Fibroblast of lung (primary cell): Measurements from ENCODE around the gene FUT8.

ENCODE experiments used
- EZH2 ChIP-seq: IDR thresholded peaks from 2 replicates; pipeline ENCODE4 v1.5.1; 2012; ENCODE audit warnings: low read length, control low read depth, mild to moderate bottlenecking; ENCODE audit errors: missing control alignments
- TF ChIP-seq, protein P1 (sequence below), 2 donors: IDR thresholded peaks in 1 of 2; conservative IDR thresholded peaks in 1 of 2; 1 replicate in 1 of 2; 2 replicates in 1 of 2; pipeline ENCODE4 v1.5.1; 2011 to 2012; ENCODE audit warnings: low read length in 2 of 2, control low read depth in 1 of 2, inconsistent platforms in 1 of 2, low read depth in 1 of 2, mild to moderate bottlenecking in 1 of 2

DNA sequence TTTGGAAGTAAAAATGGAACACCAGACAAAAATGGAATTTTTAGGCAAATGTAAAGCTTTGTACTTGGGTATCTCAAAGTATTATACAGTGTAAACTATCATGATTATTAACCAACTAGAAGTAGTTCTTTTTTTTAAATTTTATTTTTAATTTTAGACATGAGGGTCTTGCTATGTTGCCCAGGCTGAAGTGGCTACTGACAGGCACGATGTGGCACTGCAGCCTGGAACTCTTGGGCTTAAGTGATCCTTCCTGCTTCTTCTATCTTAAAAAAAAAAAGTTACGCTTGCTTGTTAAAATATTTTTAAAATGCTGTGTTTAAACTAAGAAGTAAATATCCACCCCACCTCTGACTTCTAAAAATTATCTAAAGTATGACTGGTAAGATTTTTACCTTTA lies 1.9 kb upstream of the FUT8 start:
- no peak for TF ChIP-seq EZH2
- TF ChIP-seq, protein P1, sequence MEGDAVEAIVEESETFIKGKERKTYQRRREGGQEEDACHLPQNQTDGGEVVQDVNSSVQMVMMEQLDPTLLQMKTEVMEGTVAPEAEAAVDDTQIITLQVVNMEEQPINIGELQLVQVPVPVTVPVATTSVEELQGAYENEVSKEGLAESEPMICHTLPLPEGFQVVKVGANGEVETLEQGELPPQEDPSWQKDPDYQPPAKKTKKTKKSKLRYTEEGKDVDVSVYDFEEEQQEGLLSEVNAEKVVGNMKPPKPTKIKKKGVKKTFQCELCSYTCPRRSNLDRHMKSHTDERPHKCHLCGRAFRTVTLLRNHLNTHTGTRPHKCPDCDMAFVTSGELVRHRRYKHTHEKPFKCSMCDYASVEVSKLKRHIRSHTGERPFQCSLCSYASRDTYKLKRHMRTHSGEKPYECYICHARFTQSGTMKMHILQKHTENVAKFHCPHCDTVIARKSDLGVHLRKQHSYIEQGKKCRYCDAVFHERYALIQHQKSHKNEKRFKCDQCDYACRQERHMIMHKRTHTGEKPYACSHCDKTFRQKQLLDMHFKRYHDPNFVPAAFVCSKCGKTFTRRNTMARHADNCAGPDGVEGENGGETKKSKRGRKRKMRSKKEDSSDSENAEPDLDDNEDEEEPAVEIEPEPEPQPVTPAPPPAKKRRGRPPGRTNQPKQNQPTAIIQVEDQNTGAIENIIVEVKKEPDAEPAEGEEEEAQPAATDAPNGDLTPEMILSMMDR (conservative IDR thresholded peaks at IDR 0.05 in 1 of 2, IDR thresholded peaks at IDR 0.05 in 1 of 2; ENCODE audit: low read depth in 1 of 2, low read length in 2 of 2): no peak
